C1 segment of cervical spinal cord (tissue), 14 donors: Measurements from ENCODE around the gene TRAF3IP1.

Experiments used
- DNase-seq, 14 donors: peaks; one replicate each; lab custom pipeline; 2025; lab: John Stamatoyannopoulos, UW

TRAF3IP1 gene

GRCh38 chr2:238406221-238406997, 86.1 kb downstream of the TRAF3IP1 start:
- DNase-seq: no peak

DNA sequence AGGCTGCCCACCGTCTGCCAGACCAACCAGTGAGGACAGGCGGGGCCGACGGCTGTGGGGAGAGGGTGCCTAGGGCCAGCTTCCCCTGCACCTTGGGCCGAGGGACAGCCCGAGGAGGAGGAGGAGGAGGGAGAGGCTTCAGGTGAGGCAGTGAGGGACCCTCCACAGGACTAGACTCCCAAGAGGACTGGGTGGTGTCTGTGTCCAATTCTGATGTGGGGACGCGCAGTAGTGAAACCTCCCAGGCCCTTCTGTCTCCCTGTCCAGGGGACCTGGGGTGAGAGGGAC, 86.6 kb downstream of the TRAF3IP1 start:
- no peak for DNase-seq

DNA sequence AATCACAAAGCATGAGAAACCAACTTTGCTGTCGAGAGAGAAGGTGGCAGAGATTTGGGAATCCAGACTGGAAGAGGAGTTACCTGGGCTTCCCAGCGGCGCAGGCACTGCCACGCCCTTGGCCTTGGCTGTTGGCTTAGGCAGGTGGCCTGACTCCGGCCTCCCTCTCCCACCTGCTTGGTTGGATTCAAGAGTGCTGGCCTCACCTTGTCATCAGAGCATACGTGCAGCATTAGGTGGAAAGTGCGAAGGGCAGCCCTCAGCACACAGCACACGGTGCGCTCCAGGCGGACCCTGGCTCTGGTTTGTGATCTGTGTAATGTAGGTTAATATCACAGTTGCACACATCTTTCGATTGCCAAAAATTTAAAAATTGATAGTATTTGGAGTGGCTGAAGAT, 87.2 kb downstream of the TRAF3IP1 start:
- DNase-seq: no peak

DNA sequence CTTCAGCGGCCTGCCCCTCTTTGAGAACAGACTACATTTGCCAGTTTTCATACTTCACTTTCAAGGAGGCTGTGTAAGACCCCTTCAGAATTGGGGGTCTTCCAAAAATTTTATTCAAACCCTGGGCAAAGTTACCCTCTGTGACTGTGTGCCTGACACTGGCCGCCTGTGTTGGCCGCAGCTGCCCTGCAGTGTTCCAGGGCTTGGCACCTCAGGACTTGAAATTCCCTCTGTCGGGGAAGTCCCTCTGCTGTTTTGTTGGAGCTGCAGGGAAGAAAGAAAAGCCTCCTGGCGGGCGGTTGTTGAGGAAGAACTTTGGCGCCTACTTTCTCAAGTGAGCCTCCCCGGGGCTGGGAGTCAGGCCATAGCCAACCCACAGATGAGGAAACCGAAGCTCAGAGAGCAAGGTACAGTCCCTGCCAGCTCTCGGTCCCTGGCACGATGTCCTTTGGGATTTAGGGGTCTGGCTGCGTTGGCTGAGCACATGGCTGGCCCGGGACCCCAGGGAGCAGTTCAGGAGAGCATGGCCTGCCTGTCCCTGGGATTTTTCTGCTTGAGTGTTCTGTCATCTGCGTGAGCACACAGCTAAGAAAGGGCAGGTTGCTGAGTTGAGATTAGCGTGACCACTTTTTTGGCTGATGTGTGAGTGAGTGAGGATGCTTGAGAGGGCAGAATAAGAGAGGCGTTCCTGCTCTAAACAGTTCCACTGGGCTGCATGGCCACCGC, 88.5 kb downstream of the TRAF3IP1 start:
- no peak for DNase-seq

GRCh38 chr2:238409341-238410199, 89.3 kb downstream of the TRAF3IP1 start:
- DNase-seq: no peak

- no peak for DNase-seq
Observed at GRCh38 chr2:238412067-238412767, 91.9 kb downstream of the TRAF3IP1 start.

GRCh38 chr2:238413368-238413767, 93.0 kb downstream of the TRAF3IP1 start:
- DNase-seq: no peak

DNA sequence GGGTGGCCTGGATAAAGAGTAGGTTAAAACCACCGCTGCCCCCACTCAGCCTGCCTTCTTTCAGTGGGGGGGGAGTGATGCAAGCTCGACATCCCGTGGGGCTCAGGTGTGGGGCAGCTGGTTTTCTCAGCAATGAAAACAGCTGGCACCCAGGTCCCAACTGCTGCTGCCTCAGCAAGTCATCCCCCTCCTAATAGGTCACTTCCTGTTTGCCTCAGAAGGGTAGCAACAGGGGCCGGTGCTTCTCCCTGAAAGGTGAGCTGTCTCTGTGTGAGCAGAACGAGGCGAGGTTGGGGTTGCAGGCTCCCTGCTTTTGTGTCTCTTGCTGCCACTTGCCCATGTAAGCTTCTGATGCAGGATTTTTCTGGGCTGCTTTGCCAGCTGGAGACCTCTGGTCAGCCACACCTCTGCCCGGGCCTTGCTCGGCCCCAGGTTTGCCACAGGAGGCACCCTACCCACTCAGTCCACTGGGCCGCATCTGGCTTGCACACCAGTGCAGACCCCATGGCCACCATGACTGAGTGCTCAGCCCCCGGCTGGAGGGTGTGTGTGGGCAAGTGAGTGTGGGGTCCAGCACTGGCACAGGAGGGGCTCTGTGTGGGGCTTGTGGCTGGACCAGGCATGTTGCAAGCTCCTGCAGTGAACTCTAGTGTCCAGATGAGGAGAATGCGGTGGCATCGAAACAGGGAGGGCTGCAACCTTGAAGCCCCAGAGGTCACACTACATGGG, 94.9 kb downstream of the TRAF3IP1 start:
- no peak for DNase-seq

DNA sequence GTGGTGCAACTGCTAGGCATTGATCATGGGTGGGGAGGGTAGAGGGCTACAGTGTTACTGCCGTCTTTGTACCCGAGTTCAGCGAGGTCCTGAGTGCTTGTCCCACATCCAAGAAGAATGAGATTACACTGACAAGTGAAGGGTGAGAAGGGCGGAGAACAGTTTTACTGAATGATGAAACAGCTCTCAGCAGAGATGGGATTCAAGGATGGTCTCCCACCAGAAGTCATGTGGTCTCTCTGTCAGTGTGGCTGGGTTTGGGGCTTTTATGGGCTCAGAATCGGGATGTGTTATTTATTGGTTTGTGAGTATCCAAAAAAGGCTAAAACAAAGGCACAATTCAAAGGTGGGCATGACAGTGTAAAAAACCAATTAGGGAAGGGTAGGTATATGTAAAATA, 95.6 kb downstream of the TRAF3IP1 start:
- no peak for DNase-seq

- no peak for DNase-seq
Observed at GRCh38 chr2:238418196-238418998, 98.1 kb downstream of the TRAF3IP1 start.

DNA sequence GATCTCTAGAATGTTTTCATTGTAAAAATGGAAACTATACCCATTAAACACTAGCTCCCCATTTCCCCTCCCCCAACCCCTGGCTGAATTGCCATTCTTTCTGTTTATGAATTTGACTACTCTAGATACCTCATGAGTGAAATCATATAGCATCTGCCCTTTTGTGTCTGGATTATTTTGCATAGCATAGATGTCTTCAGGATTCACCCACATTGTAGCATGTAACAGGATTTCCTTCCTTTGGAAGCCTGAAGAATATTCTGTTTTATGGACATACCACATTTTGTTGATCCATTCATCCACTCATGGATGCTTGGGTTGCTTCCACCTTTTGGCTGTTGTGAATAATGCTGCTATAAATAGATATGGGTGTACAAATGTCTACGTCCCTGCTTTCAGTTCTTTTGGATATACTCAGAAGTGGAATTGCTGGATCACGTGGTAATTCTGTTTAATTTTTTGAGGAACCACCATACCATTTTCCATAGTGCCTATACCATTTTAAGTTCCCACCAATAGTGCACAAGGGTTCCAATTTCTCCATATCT, 98.8 kb downstream of the TRAF3IP1 start:
- no peak for DNase-seq

DNA sequence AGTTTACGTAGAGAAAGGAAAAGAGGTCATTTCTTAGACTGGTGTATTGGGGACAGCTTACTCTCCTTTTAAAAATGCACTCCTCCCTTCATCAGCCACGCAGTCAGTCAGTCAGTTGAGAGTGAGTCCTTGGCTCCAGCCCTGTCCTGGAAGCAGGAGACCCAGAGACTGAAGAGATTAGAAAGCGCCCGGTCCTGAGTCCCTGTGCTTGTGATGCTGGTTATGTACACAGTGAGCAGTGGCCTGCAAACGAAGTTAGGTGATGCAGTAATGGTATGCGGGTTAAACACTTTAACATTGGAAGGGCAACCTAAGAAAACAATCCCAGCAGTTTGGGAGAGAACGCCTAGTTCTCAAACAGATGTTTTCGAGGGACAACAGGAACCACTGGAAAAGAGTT, 100.1 kb downstream of the TRAF3IP1 start:
- no peak for DNase-seq

DNA sequence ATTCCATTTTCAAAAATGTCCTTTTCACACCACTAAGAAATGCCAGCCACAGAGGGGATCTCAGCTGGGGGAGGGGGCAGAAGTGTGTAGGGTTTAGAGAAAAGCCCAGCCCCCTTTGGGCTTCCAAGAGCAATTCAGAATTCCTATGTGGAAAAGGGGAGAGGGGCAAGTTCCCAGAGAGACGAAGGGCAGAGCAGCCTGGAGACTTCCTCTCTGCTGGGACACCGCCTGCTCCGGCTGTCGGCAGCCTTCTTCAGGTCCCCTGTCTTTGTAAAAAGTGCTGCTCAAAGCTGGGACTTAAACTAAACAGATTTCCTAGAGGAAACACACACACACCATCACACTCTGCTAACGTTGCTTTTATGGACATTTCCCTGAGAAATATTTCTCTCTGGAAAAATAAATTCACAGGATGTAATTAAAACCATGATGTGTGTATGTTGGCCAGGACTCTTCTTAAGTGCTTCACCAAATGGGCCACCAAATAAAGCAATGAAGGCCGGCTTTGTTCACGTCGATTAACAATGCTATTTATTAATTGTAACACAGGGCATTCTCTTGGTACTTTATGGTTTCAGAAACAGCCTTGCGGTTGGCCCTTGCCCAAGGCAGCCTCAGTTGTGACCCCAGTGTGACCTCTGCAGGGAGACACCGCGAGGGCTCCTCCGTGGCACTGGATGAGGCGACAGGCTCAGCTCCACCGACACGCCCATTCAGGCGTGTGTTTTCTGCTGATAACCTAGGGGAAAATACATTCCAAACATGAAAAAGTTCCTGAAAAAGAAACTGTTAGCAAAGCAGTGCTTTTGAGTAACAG, 100.8 kb downstream of the TRAF3IP1 start:
- no peak for DNase-seq

DNA sequence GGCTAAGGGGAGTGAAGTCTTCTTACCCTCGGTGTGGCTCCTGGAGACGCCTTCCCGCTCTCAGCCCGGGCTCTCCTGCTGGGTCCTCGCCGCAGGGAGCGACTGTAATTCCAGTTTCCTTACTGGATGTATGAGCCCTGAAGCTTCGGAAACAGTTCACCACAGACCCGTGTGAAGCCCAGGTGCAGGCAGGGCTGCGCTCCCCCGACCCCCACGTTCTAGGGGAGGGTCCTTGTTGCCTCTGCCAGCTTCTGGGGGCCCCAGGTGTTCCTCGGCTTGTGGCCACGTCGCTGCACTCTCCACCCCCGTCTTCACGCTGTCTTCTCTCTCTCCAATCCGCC, 101.3 kb downstream of the TRAF3IP1 start:
- DNase-seq: no peak

DNA sequence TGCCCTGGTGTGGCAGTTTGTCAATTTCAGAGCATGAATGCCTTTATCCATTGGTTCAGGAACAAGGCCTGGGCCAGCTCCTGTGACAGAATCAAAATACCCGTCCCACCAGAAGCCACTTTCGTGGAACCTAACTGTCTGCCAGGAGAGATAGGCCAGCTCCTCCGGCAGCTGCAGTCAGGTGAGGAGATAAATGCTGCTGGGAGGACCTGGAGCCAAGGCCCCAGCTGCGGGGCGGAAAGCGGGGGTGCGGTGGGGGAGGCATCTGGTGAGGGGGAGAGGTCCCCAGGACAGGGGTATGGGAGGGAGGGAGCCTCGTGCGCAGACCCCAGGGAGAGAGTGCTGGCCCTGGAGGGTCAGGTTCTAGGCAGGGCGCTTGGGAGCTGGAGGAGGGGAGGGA, 102.0 kb downstream of the TRAF3IP1 start:
- no peak for DNase-seq

DNA sequence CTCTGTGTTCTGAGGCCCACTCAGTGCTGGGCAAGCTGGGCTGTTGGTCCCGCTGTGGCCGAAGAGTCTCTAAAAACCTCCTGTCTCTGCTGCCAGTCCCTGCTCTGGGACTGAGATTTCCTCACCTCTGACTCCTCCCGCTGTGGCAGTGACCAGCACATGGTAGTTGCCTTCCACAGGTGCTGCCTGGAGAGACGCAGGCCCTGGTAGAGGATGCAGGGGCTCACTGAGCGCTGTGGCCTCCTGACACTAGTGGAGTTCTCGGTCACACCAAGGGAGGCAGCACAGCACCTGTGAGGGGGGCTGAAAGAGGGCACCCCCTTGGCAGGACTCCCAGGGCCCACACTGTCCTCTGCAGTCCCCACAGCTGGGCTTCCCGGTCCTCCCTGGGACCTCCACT, 102.6 kb downstream of the TRAF3IP1 start:
- DNase-seq: no peak

DNA sequence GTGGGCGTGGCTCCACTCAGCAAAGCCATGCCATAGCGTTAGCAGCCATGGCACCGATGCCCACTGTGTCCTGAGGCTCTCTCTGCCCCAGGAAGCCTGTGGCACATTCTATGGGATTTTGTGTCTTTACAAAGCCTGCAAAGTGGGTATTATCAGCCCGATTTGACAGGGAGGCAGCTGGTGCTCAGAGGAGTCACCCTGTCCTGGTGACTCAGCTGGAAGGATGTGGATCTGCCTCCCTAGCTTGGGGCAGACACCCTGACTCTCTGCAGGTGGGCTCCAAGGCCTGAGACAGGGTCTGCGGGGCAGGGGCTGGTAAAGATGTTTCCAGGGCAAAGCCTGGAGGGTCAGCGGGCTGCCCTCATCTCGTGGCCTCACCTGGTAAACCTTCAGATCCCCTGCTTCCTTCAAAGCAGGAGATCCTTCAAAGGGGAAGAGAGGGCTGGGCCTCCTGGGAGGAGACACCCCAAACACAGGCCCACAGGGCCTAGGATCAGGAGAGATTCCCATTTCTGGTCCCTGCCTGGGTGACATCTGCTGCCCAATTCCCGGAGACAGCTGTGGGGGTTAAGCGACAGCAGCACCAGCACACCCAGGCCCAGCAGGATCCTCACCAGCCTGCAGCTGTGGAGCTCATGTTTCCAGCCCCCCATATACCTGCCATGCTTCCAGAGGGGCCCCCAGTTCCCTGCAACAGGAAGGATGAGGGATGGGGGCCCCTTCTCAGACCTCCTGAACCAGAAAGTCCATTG, 103.4 kb downstream of the TRAF3IP1 start:
- DNase-seq: no peak

DNA sequence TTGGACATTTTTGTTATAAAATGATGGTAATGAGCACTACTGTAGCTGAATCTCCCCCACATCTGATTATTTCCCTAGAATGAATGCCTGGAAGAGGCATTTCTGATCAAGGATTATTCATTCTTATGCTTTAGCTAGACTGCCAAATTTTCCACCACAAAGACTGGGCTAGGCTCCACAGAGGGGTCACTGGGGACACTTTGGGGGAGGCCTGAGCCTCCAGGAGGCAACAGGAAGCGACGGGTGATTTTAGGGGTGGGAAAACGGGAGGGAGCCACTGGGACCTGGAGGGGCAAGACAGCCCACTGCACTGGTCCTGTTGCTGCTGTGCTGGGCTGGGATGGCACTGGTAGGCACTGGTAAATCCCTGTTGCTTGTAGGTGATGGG, 104.0 kb downstream of the TRAF3IP1 start:
- DNase-seq: no peak
